SK-N-SH (cell line): ENCODE results near the gene CERS6. TPM values are rescaled to one million over a fixed set of nuclear protein-coding genes. Genes with fewer than 3 reads are reported as not detected.
A peak's percentile ranks its signal among the peaks of the same experiment; 100 is the strongest.

Experiments used
- CTCF ChIA-PET: fragments of 300-600, 350-600 bp; formaldehyde crosslinking; extraction: SDS; loops from one replicate; lab custom pipeline; 2021; lab: Yijun Ruan, JAX
- POLR2A ChIA-PET: fragments of 350-600 bp; sonication (Branson Sonifier 250); formaldehyde crosslinking; extraction: SDS; loops from one replicate; lab custom pipeline; 2020; ENCODE audit warnings: antibody characterized with exemption, inconsistent platforms; lab: Yijun Ruan, JAX
- DNase-seq: peaks from one replicate; pipeline ENCODE4 v3.0.0; 2012
- H2AFZ ChIP-seq: fragments of 200-600 bp; sonication (generic); 2 replicates; pipeline ENCODE4 v1.8.1; 2016; ENCODE audit warnings: antibody characterized with exemption, mild to moderate bottlenecking, low read depth
- H3F3A ChIP-seq: fragments of 200-600 bp; sonication (generic); replicated peaks from 2 replicates; pipeline ENCODE3; 2016; ENCODE audit warnings: antibody characterized with exemption, mild to moderate bottlenecking; ENCODE audit not compliant: insufficient read depth
- H3K27ac ChIP-seq, 2 experiments: fragments of 200-500 bp in 1 of 2; fragments of 200-600 bp in 1 of 2; sonication (Bioruptor generic) in 1 of 2; sonication (generic), shearing (Covaris generic) in 1 of 2; 2 replicates each; pipeline versions ENCODE4 v1.5.1 to v1.6.1; 2014 to 2016; ENCODE audit warnings: low read depth in 2 of 2, inconsistent platforms in 1 of 2, low read length in 1 of 2, mild to moderate bottlenecking in 1 of 2, mixed read lengths in 1 of 2
- H3K27me3 ChIP-seq: fragments of 200-600 bp; sonication (generic), shearing (Covaris generic); 2 replicates; pipeline ENCODE4 v1.6.1; 2016; ENCODE audit warnings: mixed run types; ENCODE audit not compliant: insufficient read depth
- H3K36me3 ChIP-seq, 2 experiments: fragments of 200-500 bp in 1 of 2; fragments of 200-600 bp in 1 of 2; sonication (Bioruptor generic) in 1 of 2; sonication (generic) in 1 of 2; replicated peaks in 1 of 2; 2 replicates each; pipeline versions ENCODE3 to v1.5.1; 2014 to 2016; ENCODE audit warnings: low read length in 1 of 2, mild to moderate bottlenecking in 1 of 2; ENCODE audit not compliant: insufficient read depth in 2 of 2, control insufficient read depth in 1 of 2
- H3K4me1 ChIP-seq, 2 experiments: fragments of 200-500 bp in 1 of 2; fragments of 200-600 bp in 1 of 2; sonication (Bioruptor generic) in 1 of 2; sonication (generic), shearing (Covaris generic) in 1 of 2; 2 replicates each; pipeline versions ENCODE4 v1.5.1 to v1.6.1; 2014 to 2016; ENCODE audit warnings: low read depth in 1 of 2, low read length in 1 of 2, mixed run types in 1 of 2; ENCODE audit not compliant: insufficient read depth in 2 of 2, control insufficient read depth in 1 of 2
- H3K4me2 ChIP-seq: fragments of 200-600 bp; sonication (generic), shearing (Covaris generic); 2 replicates; pipeline ENCODE4 v1.6.1; 2017; ENCODE audit warnings: mixed run types
- H3K4me3 ChIP-seq, 2 experiments: fragments of 200-500 bp in 1 of 2; fragments of 200-600 bp in 1 of 2; sonication (Bioruptor generic) in 1 of 2; sonication (generic), shearing (Covaris generic) in 1 of 2; 2 replicates each; pipeline versions ENCODE4 v1.5.1 to v1.8.1; 2014 to 2016; ENCODE audit warnings: low read depth in 2 of 2, inconsistent platforms in 1 of 2, low read length in 1 of 2, mild to moderate bottlenecking in 1 of 2, mixed read lengths in 1 of 2, moderate library complexity in 1 of 2
- H3K79me2 ChIP-seq: fragments of 200-600 bp; sonication (generic); 2 replicates; pipeline ENCODE4 v1.8.1; 2017; ENCODE audit warnings: mild to moderate bottlenecking; ENCODE audit not compliant: insufficient read depth
- H3K9ac ChIP-seq: fragments of 200-600 bp; sonication (generic); 2 replicates; pipeline ENCODE4 v1.6.1; 2017; ENCODE audit warnings: mixed run types
- H3K9me2 ChIP-seq: fragments of 200-600 bp; sonication (generic); 2 replicates; pipeline ENCODE4 v1.6.1; 2017; ENCODE audit warnings: mixed run types
- H3K9me3 ChIP-seq: fragments of 200-600 bp; sonication (generic); 2 replicates; pipeline ENCODE4 v1.6.1; 2017; ENCODE audit warnings: mixed run types, mild to moderate bottlenecking, moderate library complexity
- H4K20me1 ChIP-seq: fragments of 200-600 bp; sonication (generic); 2 replicates; pipeline ENCODE4 v1.6.1; 2017; ENCODE audit warnings: mild to moderate bottlenecking, mixed run types; ENCODE audit not compliant: insufficient read depth
- EP300 ChIP-seq, 2 experiments: IDR thresholded peaks; 2 replicates each; pipeline versions ENCODE4 v1.4.0 to v1.6.1; 2012; ENCODE audit warnings: borderline replicate concordance in 1 of 2, low read depth in 1 of 2, low read length in 1 of 2
- FOSL2 ChIP-seq: IDR thresholded peaks from 2 replicates; pipeline ENCODE4 v1.4.0; 2012; ENCODE audit warnings: low read depth, mild to moderate bottlenecking, moderate library complexity, borderline replicate concordance
- FOXJ3 ChIP-seq: sonication (generic); formaldehyde crosslinking; IDR thresholded peaks from 2 replicates; pipeline ENCODE4 v1.5.1; 2020; ENCODE audit warnings: mild to moderate bottlenecking, missing genetic modification reagents
- FOXM1 ChIP-seq: IDR thresholded peaks from 2 replicates; pipeline ENCODE4 v1.4.0; 2012; ENCODE audit warnings: low read depth, mild to moderate bottlenecking
- GATA2 ChIP-seq: sonication (generic); formaldehyde crosslinking; IDR thresholded peaks from 2 replicates; pipeline ENCODE4 v1.5.0; 2020; ENCODE audit warnings: mild to moderate bottlenecking, missing genetic modification reagents
- JUND ChIP-seq: IDR thresholded peaks from 2 replicates; pipeline ENCODE4 v1.4.0; 2012
- MEF2A ChIP-seq: IDR thresholded peaks from 2 replicates; pipeline ENCODE4 v1.4.0; 2012; ENCODE audit warnings: low read depth, borderline replicate concordance
- NFIC ChIP-seq: IDR thresholded peaks from 2 replicates; pipeline ENCODE4 v1.4.0; 2012; ENCODE audit warnings: borderline replicate concordance
- NRF1 ChIP-seq: IDR thresholded peaks from 2 replicates; pipeline ENCODE4 v1.6.1; 2012; ENCODE audit warnings: low read depth, mild to moderate bottlenecking, low read length
- POLR2AphosphoS5 ChIP-seq: IDR thresholded peaks from 2 replicates; pipeline ENCODE4 v1.6.1; 2012; ENCODE audit warnings: low read depth, low read length
- RAD21 ChIP-seq: IDR thresholded peaks from 2 replicates; pipeline ENCODE4 v1.6.1; 2012; ENCODE audit warnings: mild to moderate bottlenecking, low read length
- RFX5 ChIP-seq: IDR thresholded peaks from 2 replicates; pipeline ENCODE4 v1.6.1; 2012; ENCODE audit warnings: mild to moderate bottlenecking, improper control_type of control experiment, low read length
- RXRA ChIP-seq: IDR thresholded peaks from 2 replicates; pipeline ENCODE4 v1.4.0; 2012; ENCODE audit warnings: low read depth, mild to moderate bottlenecking, borderline replicate concordance
- TCF12 ChIP-seq: IDR thresholded peaks from 2 replicates; pipeline ENCODE4 v1.4.0; 2012
- YY1 ChIP-seq: IDR thresholded peaks from 2 replicates; pipeline ENCODE4 v1.4.0; 2012; ENCODE audit warnings: low read depth, mild to moderate bottlenecking
- WGBS: methylation state at CpG from one replicate; pipeline ENCODE4 v1.1.6; 2017; ENCODE audit warnings: low lambda C conversion rate; 5-methylcytosine and 5-hydroxymethylcytosine counted together
- polyA plus RNA-seq, 3 experiments: library from polyadenylated mRNA; depleted of rRNA; stranded (reverse); fragments of >200 nt; gene quantifications; 2 replicates each; pipeline ENCODE4 v1.2.3, GENCODE V29; 2012
- TF ChIP-seq, protein P1 (sequence below): IDR thresholded peaks from 2 replicates; pipeline ENCODE4; 2012

The CERS6 gene
- polyA plus RNA-seq, 1 of the 3 experiments (the other 2 are of a cell fraction): 1.8 TPM

DNA sequence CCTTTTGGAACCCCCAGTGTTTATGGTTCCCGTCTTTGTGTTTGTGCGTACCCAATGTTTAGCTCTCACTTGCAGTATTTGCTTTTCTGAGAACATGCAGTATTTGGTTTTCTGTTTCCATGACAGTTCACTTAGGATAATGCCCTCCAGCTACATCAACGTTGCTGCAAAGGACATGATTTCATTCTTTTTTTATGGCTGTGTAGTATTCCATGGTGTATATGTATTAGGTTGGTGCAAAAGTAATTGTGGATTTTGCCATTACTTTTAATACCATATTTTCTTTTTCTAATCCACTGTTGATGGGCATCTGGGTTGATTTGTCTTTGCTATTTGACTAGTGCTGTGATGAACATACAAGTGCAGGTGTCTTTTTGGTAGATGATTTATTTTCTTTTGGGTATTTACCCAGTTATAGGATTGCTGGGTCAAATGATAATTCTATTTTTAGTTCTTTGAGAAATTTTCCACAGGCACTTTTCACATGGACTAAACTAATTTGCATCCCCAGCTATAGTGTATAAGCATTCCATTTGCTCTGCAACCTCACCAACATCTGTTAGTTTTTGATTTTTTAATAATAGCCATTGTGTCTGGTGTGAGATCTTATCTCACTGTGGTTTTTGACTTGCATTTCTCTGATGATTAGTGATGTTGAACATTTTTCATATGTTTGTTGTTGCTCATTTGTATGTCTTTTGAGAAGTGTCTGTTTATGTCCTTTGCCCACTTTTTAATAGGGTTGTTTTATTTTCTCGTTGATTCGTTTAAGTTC is 63.6 kb downstream of the CERS6 start (continued):
- TF ChIP-seq FOSL2: 0 out of 2 replicates have a peak, but pooled peaks have one; percentile 7
- peak; percentile 11; the same call in 1 of the 2 replicates for TF ChIP-seq MEF2A
- no peak for TF ChIP-seq RXRA
- no peak for TF ChIP-seq RFX5
- TF ChIP-seq FOXJ3 (CRISPR knock-in tag): no peak

DNA sequence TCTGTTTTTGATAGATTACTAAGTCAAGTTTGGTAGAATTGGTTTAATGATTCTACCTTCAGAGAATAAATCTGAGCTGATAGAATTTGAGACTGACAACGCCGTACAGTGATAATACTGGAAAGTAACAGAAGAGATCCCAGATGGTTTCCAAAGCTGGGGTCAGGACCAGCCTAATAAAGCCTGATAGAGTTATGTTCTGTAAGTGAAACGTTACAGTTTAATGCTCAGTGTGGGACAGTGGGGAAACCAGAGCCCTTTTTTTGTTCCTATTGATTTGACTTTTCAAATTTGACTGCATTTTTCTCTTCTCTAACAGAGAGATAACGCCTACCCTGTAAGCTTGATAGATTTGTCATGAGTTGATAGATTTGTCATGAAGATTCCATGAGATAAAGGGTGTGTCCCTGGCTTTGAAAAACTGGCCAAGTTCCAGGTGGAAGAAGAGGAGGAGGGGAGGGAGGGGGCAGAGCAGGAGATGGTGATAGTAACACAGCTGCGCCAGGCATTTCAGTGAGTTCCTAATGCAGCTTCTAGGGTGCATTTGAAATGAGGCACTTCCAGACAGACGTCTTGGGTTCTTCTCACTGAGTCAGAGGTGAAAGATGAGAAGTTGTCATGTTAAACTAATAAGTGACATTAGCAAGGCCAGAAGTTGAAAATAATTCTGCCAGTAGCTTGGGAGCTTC is 65.1 kb downstream of the CERS6 start:
- DNase-seq: peak; percentile 28
- Histone ChIP-seq H3K4me2 (peak overlapping the region; percentile 46; the same call in 1 of the 2 replicates), H3K27me3 (no peaks in the 10 kb centered on the region), H3K79me2 (no peaks in the 10 kb centered on the region), H3K4me3 (peak overlapping the region in 1 of 2 experiments; percentile 22; a peak in 1 of 4 replicates), H4K20me1 (no peaks in the 10 kb centered on the region), H3K9me2 (no peaks in the 10 kb centered on the region), H3F3A (no peaks in the 10 kb centered on the region), H3K9me3 (no peaks in the 10 kb centered on the region), H3K9ac (no peak overlapping the region), H2AFZ (0 out of 2 replicates have a peak overlapping the region, but pooled peaks have one; percentile 31), H3K27ac (peak overlapping the region; percentile 36 to 63; a peak in 3 of 4 replicates), H3K4me1 (peaks cover 0 to 14% of the 10 kb centered on the region in 2 experiments; a peak in 2 of 4 replicates), H3K36me3 (no peaks in the 10 kb centered on the region)
- TF ChIP-seq TCF12 (peak; percentile 71), JUND (peak; percentile 39), EP300 (IDR thresholded peaks at IDR 0.05; ENCODE audit: borderline replicate concordance in 1 of 2, low read depth in 1 of 2, low read length in 1 of 2) (peak in 1 of 2 experiments; percentile 46; a peak in 1 of 4 replicates), RAD21 (no peak), POLR2AphosphoS5 (no peak), NFIC (peak; percentile 69)
- TF ChIP-seq, protein P1, sequence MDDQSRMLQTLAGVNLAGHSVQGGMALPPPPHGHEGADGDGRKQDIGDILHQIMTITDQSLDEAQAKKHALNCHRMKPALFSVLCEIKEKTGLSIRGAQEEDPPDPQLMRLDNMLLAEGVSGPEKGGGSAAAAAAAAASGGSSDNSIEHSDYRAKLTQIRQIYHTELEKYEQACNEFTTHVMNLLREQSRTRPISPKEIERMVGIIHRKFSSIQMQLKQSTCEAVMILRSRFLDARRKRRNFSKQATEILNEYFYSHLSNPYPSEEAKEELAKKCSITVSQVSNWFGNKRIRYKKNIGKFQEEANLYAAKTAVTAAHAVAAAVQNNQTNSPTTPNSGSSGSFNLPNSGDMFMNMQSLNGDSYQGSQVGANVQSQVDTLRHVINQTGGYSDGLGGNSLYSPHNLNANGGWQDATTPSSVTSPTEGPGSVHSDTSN: peak; percentile 73
- WGBS: 50% methylated on average over 6 of the region's 6 CpGs
- POLR2A ChIA-PET: no interaction called here
- CTCF ChIA-PET: interaction anchor here (0.8 kb wide), 1 partner anchor 32 kb away, joined by 3 read pairs; no protein-coding TSS in a partner anchor

GRCh38 chr2:168522446-168522845 is 66.4 kb downstream of the CERS6 start:
- no peaks in the 10 kb centered on the region for H3K36me3 ChIP-seq
- no peak for DNase-seq
- H2AFZ ChIP-seq: no peak overlapping the region
- H3F3A ChIP-seq: no peaks in the 10 kb centered on the region
- peaks cover 0 to 17% of the 10 kb centered on the region in 2 experiments; a peak in 2 of 4 replicates for H3K4me1 ChIP-seq
- H3K9ac ChIP-seq: no peak overlapping the region
- no peak overlapping the region for H3K4me2 ChIP-seq
- H3K79me2 ChIP-seq: no peaks in the 10 kb centered on the region
- no peak overlapping the region for H3K27ac ChIP-seq
- no peaks in the 10 kb centered on the region for H3K27me3 ChIP-seq
- ChIA-PET POLR2A (no interaction called here), CTCF (no interaction called here)
- no peaks in the 10 kb centered on the region for H3K9me3 ChIP-seq
- no peaks in the 10 kb centered on the region for H3K9me2 ChIP-seq
- no peak overlapping the region for H3K4me3 ChIP-seq
- no peaks in the 10 kb centered on the region for H4K20me1 ChIP-seq
- TF ChIP-seq YY1: no peak
- no peak for TF ChIP-seq GATA2 (CRISPR knock-in tag)
- no peak for TF ChIP-seq FOXM1
- TF ChIP-seq POLR2AphosphoS5: no peak
- TF ChIP-seq TCF12: no peak
- TF ChIP-seq NRF1: no peak
- TF ChIP-seq MEF2A: no peak
- TF ChIP-seq, protein P1: no peak
- TF ChIP-seq RXRA: no peak
- TF ChIP-seq EP300 (IDR thresholded peaks at IDR 0.05; ENCODE audit: borderline replicate concordance in 1 of 2, low read depth in 1 of 2, low read length in 1 of 2): no peak
- TF ChIP-seq NFIC: no peak
- TF ChIP-seq, all 33 proteins: peak for 0
- 100% methylated on average over 2 of the region's 2 CpGs for WGBS
